Measurements from ENCODE around the gene KCTD10. TPM values are rescaled to one million over a fixed set of nuclear protein-coding genes. Genes with fewer than 3 reads are reported as not detected.
A peak's percentile ranks its signal among the peaks of the same experiment; 100 is the strongest.

The KCTD10 gene
- polyA plus RNA-seq, 3 donors, result 18.1 to 21.0 (median 20.0) TPM

DNA sequence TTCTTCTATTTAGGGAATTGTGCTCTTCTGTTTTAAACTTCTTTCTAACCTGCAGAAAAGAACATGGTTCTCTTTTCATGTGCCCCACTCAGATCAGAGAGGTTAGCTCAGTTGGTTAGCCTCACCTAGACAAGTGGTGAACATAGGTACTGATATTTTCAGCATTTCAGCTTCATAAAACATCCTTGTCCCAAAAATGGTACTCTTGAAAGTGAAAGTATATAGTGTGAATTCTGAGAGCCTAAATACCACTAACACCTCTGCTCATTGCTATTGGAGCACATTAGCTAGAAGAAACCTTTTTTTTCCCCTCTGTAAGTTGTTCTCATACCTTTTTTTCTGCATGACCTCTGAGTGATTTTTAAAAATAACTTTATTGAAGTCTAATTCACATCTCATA is 17.9 kb upstream of the KCTD10 start:
- intact Hi-C loops (cut with micrococcal nuclease), result no loop called here
- Histone ChIP-seq H3K9me3 (replicated peaks in 1 of 2; ENCODE audit: control insufficient read depth in 1 of 2, insufficient read depth in 1 of 2, low read length in 2 of 2) (no peaks in the 10 kb centered on the region), H3K27me3 (ENCODE audit: control insufficient read depth in 2 of 2, insufficient read depth in 2 of 2, low read length in 2 of 2) (no peaks in the 10 kb centered on the region), H3K4me1 (ENCODE audit: control insufficient read depth in 1 of 2, insufficient read depth in 2 of 2, low read length in 2 of 2) (no peaks in the 10 kb centered on the region), H4K20me1 (ENCODE audit: insufficient read depth, low read length) (no peaks in the 10 kb centered on the region), H3K4me2 (replicated peaks; ENCODE audit: extremely low read depth, low read length, poor library complexity, severe bottlenecking) (no peak overlapping the region), H3K36me3 (replicated peaks in 1 of 2; ENCODE audit: control insufficient read depth in 1 of 2, insufficient read depth in 2 of 2, low read length in 2 of 2) (peaks cover 62 to 94% of the 10 kb centered on the region in 2 donors), H2AFZ (ENCODE audit: insufficient read depth, low read depth, low read length, poor library complexity, severe bottlenecking) (no peak overlapping the region), H3K27ac (ENCODE audit: low read depth in 1 of 2, low read length in 2 of 2) (no peak overlapping the region), H3K9ac (ENCODE audit: insufficient read depth, low read length, poor library complexity, severe bottlenecking) (no peak overlapping the region), H3K79me2 (ENCODE audit: insufficient read depth, low read length) (no peaks in the 10 kb centered on the region), H3K4me3 (replicated peaks in 1 of 3; ENCODE audit: low read depth in 2 of 3, low read length in 3 of 3) (no peak overlapping the region)
- Mint-ChIP-seq H3K27me3 (ENCODE audit: low read depth in 3 of 3) (no peaks in the 10 kb centered on the region), H3K4me1 (no peaks in the 10 kb centered on the region), H3K27ac (peak overlapping the region in 1 of 7 donors; percentile 39), H3K36me3 (peaks cover 84 to 88% of the 10 kb centered on the region in 2 donors), H3K4me3 (no peak overlapping the region), H3K9me3 (peaks cover 0 to 7% (median 2%) of the 10 kb centered on the region in 7 donors)
- no peak for DNase-seq
- TF ChIP-seq, protein P1, sequence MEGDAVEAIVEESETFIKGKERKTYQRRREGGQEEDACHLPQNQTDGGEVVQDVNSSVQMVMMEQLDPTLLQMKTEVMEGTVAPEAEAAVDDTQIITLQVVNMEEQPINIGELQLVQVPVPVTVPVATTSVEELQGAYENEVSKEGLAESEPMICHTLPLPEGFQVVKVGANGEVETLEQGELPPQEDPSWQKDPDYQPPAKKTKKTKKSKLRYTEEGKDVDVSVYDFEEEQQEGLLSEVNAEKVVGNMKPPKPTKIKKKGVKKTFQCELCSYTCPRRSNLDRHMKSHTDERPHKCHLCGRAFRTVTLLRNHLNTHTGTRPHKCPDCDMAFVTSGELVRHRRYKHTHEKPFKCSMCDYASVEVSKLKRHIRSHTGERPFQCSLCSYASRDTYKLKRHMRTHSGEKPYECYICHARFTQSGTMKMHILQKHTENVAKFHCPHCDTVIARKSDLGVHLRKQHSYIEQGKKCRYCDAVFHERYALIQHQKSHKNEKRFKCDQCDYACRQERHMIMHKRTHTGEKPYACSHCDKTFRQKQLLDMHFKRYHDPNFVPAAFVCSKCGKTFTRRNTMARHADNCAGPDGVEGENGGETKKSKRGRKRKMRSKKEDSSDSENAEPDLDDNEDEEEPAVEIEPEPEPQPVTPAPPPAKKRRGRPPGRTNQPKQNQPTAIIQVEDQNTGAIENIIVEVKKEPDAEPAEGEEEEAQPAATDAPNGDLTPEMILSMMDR (IDR thresholded peaks at IDR 0.05), result no peak

DNA sequence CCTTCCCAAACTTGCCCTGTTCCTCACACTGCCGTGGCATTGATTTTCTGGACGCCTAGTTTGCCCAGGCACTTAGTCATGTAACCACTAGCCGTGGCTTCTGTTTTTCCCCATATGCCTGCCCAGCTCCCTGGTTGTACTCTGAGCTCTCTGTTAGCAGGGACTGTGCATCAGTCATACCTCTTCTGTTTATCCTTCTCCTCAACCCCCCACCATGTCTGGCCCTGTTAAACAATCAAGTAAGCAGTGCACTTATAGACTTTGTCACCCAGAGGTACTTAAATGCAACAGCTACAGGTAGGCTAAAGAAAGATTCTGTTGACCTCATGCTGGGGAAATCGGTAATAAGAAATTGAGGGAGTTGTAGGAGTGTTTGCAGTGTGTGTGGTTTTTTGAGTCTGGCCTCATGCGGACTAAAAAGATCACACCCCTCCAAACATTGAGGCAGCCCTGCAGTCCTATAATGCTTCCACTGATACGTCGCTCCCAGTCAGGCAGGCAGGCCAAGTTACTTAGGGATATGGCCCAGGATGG is 17.3 kb upstream of the KCTD10 start:
- no peaks in the 10 kb centered on the region for H4K20me1 ChIP-seq (ENCODE audit: insufficient read depth, low read length)
- no peak for DNase-seq
- 96% methylated on average over 3 of the region's 7 CpGs for WGBS (ENCODE audit: insufficient coverage)
- no peak overlapping the region for H3K9ac ChIP-seq (ENCODE audit: insufficient read depth, low read length, poor library complexity, severe bottlenecking)
- H3K36me3 ChIP-seq (replicated peaks in 1 of 2; ENCODE audit: control insufficient read depth in 1 of 2, insufficient read depth in 2 of 2, low read length in 2 of 2), result peaks cover 62 to 94% of the 10 kb centered on the region in 2 donors
- peaks cover 85 to 89% of the 10 kb centered on the region in 2 donors for H3K36me3 Mint-ChIP-seq
- H3K4me3 ChIP-seq (replicated peaks in 1 of 3; ENCODE audit: low read depth in 2 of 3, low read length in 3 of 3), result no peak overlapping the region
- H3K4me1 ChIP-seq (ENCODE audit: control insufficient read depth in 1 of 2, insufficient read depth in 2 of 2, low read length in 2 of 2), result no peaks in the 10 kb centered on the region
- H3K27me3 Mint-ChIP-seq (ENCODE audit: low read depth in 3 of 3), result no peaks in the 10 kb centered on the region
- H3K4me2 ChIP-seq (replicated peaks; ENCODE audit: extremely low read depth, low read length, poor library complexity, severe bottlenecking), result no peak overlapping the region
- H3K9me3 Mint-ChIP-seq, result peaks cover 0 to 7% (median 2%) of the 10 kb centered on the region in 7 donors
- intact Hi-C loops (cut with micrococcal nuclease), result no loop called here
- no peak overlapping the region for H2AFZ ChIP-seq (ENCODE audit: insufficient read depth, low read depth, low read length, poor library complexity, severe bottlenecking)
- H3K79me2 ChIP-seq (ENCODE audit: insufficient read depth, low read length), result no peaks in the 10 kb centered on the region
- no peak overlapping the region for H3K27ac ChIP-seq (ENCODE audit: low read depth in 1 of 2, low read length in 2 of 2)
- no peaks in the 10 kb centered on the region for H3K9me3 ChIP-seq (replicated peaks in 1 of 2; ENCODE audit: control insufficient read depth in 1 of 2, insufficient read depth in 1 of 2, low read length in 2 of 2)
- H3K4me3 Mint-ChIP-seq, result no peak overlapping the region
- peak overlapping the region in 1 of 7 donors; percentile 39 for H3K27ac Mint-ChIP-seq
- no peaks in the 10 kb centered on the region for H3K27me3 ChIP-seq (ENCODE audit: control insufficient read depth in 2 of 2, insufficient read depth in 2 of 2, low read length in 2 of 2)
- no peaks in the 10 kb centered on the region for H3K4me1 Mint-ChIP-seq
- TF ChIP-seq, protein P1 (IDR thresholded peaks at IDR 0.05), result no peak
